Stimulated activated CD8-positive, alpha-beta memory T cell treated with anti-CD3 and anti-CD28 coated beads, Interleukin-7, amount 100 ng/mL, for 4 hours (primary cell): ENCODE results near the gene PLAAT1.

Source experiments
- DNase-seq, 2 donors: peaks; one replicate each; pipeline ENCODE4 v3.0.0-alpha.2; 2020; ENCODE audit warnings: low read depth in 2 of 2

PLAAT1 gene

DNA sequence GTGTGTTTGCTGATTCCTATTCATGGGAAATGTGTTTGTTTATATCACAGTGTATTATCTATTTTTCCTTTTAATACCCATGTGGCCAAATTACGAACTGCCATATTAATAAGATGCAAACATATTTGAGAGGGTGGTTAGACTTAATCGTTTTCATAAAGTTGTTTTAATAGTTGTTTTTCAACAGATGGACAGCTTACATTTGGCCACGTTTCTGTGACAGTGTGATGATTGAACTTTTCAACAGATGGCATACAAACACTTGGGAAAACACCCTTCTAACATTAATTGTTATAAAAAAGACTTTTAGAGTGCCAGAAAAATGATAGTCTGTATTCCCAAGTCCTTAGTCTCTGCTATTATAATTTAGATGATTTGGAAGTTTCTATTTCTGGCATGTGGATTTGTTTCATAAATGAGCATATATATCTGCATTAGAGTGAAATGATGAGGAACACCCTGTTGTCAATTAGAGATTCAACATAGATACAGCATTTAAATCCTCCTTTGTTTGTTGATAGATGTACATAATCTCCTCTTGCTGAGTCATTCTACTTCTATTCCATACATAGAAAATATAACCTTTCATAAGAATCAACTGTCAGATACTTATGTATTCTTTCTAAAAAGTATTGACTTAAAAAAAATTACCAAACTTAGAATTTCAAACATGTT is 13.1 kb downstream of the PLAAT1 start:
- no peak for DNase-seq

DNA sequence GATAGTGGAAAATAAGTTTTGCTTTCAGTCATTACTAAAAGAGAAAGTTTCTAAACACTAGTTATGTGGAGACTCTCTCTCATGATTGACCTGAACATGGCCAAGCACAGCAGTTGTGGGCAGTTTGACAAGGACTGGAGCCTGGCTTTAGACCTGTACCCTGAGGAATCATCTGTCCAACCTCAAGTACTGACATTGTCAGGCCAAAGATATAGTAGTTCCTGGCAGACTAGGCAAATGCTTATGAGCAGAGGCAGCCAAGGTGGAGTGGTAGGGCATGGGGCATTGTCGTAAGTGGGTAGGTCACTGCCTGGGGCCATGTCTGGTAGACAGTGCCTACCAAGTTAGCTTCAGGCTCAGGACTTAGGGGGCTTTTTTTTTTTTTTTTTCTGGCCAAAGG is 20.9 kb downstream of the PLAAT1 start:
- no peak for DNase-seq

GRCh38 chr3:193262707-193263106 is 21.7 kb downstream of the PLAAT1 start:
- no peak for DNase-seq

DNA sequence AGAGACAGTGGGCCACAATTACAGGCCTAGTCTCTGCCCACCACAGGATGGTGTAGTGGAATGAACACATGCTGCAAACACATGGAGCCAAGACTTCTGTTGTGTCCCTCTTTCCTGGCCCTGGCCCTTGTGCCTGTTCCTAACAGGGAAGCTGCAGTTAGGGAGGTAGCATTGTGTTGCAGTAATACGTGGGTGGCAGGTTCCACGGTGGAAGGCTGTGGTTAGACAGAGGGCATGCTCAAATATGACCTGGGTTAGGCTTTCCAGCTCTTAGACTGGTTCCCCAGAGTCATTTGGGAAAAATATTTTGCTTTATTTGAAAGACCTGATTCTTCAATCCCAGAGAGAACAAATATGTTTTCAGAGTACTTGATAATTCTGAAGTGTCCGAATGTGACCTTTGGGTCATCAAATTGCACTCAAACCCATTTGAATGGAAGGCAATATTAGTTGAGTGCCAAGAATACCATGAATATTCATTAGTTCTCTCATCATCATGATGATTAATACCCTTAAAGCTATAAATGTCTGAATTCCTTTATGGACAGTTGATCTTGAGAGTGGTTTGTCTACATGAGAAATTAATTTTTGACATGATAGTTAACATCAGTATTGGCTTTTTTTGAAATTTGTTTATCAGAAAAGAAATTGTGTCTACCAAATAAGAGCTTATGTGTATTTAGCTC is 28.5 kb downstream of the PLAAT1 start:
- no peak for DNase-seq

DNA sequence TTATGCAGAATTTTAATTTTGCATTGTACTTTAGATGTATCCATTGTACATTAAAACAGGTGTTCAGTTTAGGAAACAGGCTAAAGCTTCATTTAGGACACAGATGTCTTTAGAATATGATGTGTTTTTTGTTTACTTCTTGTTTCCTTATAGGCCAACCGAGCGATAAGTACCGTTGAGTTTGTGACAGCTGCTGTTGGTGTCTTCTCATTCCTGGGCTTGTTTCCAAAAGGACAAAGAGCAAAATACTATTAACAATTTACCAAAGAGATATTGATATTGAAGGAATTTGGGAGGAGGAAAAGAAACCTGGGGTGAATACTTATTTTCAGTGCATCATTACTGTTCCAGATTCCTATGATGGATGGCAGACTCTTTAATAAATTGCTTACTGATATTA is 29.4 kb downstream of the PLAAT1 start:
- DNase-seq, result no peak

DNA sequence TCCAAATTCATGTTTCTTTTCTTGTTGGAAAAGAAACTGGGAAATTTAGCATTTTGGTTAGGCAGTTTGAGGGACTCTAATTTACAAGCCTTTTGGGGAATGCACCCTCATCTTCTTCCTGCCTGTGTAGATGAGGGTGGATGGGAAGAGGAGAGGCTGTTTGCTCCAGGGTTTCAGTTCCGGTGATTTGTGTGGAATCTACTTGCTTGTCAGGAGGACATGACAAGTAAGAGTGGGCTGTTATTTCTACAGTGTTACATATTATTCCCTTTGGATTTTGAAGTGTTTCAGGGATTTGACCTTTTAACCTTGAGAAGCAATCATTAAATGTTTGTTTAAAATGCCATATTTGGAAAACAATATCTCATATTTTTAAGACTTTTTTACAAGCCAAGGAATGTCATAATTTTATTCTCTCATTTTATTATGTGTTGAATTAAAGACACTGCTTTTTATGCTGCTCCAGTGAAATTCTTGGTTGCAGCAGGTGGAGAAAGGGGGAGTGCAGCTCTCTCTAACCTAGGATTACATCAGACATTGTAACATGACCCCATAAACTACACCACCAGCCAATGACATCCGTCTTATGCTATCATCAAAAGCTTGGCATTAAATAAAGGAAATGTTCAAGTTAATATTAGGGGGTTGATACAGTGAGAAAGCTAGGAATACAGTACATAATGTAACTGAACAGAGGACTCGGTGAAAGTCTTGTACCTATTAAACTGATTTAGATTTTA is 30.2 kb downstream of the PLAAT1 start:
- no peak for DNase-seq

GRCh38 chr3:193292386-193292785 is 51.4 kb downstream of the PLAAT1 start:
- DNase-seq, result no peak

GRCh38 chr3:193295985-193296384 is 55.0 kb downstream of the PLAAT1 start:
- no peak for DNase-seq

GRCh38 chr3:193297421-193297820 is 56.4 kb downstream of the PLAAT1 start:
- DNase-seq, result no peak

DNA sequence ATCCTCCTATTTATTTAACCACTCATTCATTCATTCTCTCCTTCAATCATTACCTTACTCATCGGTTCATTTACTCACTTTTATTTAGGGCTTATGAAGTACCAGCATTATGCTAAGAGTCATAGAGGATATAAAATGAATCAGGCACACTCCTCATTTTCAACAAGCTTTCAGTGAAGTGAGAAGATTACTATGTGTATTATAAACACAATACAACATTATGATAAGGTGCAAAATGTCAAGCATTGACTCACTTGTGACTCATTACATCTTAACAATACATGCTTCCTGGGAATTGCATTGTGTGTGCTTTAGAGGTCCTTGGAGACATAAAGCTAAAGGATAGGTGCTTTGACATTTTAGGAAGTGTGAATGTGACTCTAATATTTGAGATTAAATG is 60.4 kb downstream of the PLAAT1 start:
- no peak for DNase-seq

DNA sequence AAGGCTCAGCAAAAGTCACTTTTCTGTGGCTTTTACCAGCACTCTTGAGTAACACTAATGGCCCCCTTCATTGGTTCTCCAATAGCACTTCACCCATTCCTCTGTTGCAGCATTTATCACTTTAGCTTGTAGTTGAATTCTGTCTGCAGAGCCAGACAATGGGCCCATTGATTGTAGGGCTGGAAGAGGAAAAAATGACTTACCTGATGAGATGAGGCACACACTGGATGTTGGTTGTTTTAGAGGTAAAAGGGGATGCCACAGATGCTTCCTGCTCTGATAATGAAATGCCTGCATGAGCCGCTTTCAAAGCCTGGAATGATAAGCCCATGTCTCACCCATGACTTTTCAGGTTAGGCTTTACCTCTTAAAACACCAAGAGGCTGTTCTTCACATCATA is 64.3 kb downstream of the PLAAT1 start:
- no peak for DNase-seq

DNA sequence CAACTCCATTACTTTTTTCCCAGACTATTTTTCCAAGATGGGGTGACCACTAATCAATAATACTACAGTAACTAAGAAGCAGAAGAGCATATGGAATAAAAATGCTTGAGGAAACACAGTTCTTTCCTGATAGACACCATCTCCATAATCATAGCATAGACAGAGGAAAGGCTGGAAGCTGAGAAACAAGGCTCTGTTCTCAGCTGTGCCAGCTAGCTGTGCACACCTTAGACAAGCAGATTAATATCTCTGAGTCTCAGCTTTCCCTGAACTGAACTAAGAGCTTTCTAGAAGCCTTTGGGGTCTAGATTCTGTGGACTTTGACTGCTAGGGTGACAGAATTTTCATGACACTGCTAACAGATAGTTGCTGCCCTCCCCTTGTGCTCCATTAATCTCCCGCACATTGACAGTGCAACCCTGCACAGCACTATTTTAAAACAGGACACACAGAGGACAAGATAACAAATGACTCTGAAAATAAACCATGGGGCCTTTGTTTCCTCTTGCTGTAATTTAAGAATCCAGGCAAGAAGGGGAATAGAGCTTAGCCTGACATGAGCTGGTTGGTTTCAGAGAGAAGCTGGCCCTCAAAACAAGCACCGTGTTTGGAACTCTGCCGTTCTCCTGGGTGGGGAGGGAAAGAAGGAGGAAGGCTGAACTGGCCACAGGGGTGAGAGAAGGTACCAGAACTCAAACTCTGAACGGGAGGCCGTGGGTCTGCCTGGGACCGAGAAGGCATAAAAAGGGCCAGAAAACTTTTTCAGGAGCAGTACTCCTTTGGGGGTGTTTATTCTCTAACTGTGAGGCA is 70.1 kb downstream of the PLAAT1 start:
- DNase-seq, result no peak

DNA sequence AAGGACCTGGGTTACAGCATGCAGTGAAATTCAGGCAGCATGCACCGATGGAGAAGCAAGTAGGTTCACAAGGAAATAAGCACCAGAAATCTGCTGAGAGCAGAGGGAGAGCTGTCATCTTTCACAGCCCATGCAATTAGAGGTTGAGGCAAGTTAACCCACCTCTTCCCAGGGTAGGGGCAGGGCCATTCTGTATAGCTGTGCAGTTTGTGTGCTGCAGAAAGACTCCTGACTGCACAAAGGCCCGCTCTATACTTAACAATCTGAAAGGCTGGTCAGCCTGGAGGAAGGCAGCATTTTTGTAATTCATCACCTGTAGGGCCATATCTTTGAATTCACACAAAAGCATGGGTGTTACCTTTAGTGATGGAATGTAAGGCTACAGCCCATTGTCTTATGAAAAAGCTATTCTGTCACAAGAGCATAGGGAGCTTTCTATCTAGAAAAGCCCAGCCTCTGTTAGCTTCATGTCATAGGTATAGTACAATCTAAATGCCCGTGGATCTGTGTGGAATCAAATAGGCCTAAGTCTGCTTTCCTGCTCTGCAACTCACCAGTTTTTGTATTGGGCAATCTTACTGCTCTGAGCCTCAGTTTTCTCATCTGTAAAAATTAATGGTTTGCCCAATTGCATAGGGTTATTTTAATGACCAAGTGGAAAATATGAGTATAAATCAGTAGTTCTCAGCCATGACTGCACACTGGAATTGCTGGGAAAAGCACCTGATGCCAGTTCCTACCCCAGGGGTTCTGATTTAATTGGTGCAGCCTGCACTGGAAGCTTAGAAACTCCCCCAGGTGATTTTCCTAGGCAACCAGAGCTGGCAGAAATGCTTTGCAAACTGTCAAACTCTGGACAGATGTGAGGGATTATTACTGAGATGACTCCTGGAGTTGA is 72.3 kb downstream of the PLAAT1 start:
- DNase-seq, result no peak

DNA sequence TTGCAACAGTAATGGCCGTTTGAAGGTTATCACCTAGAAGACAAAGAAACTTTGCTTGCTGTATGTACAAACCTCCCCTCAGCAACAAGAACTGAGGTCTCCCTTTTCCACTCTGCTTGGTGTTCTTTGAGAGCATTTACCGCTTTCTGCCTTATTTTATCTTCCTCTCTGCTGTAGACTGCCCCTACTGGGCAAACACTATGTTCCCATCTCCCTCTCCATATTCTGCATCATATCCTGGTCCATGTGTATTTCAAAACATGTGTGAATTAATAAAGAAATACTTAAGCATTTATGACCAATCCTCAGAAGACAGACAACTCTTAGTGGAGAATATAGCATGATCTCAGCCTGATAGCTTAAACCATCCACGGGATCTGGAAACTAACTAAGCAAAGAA is 73.1 kb downstream of the PLAAT1 start:
- no peak for DNase-seq

DNA sequence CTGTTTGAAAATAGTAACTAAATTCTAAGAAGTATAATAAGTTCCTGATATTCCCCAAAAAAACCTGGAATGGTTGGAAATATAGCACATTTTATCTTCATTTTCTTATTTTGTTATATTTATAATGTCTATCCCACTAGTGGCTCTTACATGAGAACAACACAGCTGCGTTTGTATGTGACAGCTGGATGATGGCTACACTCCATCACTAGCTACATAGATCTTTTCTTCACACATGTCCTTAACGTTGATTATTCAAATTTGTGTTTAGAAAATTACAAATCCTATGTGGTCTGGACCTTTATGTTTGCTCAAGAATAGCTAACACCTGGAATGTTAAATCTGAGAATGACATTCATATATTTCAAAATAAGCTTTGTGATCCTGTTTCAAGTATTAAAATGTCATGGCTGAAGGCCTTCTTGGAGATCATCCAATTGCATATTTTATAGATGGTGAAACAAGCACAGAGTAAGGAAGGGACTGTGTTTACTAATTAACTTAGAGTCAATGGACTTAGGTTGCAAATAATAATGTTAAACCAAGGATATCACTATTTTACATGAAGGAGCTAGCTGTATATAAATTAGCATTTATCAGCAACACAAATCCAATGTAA is 76.8 kb downstream of the PLAAT1 start:
- no peak for DNase-seq
